Panc1 (cell line): ENCODE measurements around the gene SERPINE3. TPM values are rescaled to one million over a fixed set of nuclear protein-coding genes. Genes with fewer than 3 reads are reported as not detected.

Experiments used
- ATAC-seq: fragments of 200-7000 bp; cut with Tn5 transposase; 2 replicates; pipeline ENCODE4 v1.9.1; 2020; ENCODE audit warnings: mild to moderate bottlenecking, moderate library complexity
- BruUV-seq: library from RNA; stranded (reverse); fragments of 400-500 nt; replicated peaks from 2 replicates; lab custom pipeline; 2021; lab: Mats Ljungman, UMichigan
- CTCF ChIA-PET: fragments of 300-600 bp; sonication (Branson Sonifier 250); formaldehyde crosslinking; loops from one replicate; lab custom pipeline; 2022; ENCODE audit warnings: antibody characterized with exemption; lab: Charles Lee
- POLR2A ChIA-PET: fragments of 300-600 bp; sonication (Branson Sonifier 250); formaldehyde crosslinking; loops from one replicate; lab custom pipeline; 2022; ENCODE audit warnings: antibody characterized with exemption; lab: Charles Lee
- DNase-seq: peaks from one replicate; pipeline ENCODE4 v3.0.0-alpha.2; 2010; ENCODE audit warnings: low read depth, low spot score
- H3K27ac ChIP-seq: 2 replicates; pipeline ENCODE4 v1.5.1; 2011; ENCODE audit warnings: mild to moderate bottlenecking, low read length, inconsistent platforms
- H3K27me3 ChIP-seq: fragments of 200-500 bp; sonication (Bioruptor generic); 2 replicates; pipeline ENCODE4 v1.6.0; 2014; ENCODE audit warnings: low read length, inconsistent platforms; ENCODE audit not compliant: control insufficient read depth, insufficient read depth
- H3K36me3 ChIP-seq: fragments of 200-500 bp; sonication (Bioruptor generic); 2 replicates; pipeline ENCODE4 v1.5.1; 2014; ENCODE audit warnings: inconsistent platforms, mild to moderate bottlenecking, low read length, moderate library complexity; ENCODE audit not compliant: control insufficient read depth, insufficient read depth
- H3K4me1 ChIP-seq: 2 replicates; pipeline ENCODE4 v1.5.1; 2011; ENCODE audit warnings: inconsistent platforms, mild to moderate bottlenecking, low read length, moderate library complexity; ENCODE audit not compliant: control insufficient read depth, insufficient read depth
- H3K4me3 ChIP-seq, 2 experiments: 2 replicates each; pipeline ENCODE4 v1.5.1; 2011 to 2012; ENCODE audit warnings: low read depth in 2 of 2, low read length in 2 of 2, mild to moderate bottlenecking in 2 of 2, inconsistent platforms in 1 of 2, moderate library complexity in 1 of 2
- H3K9me3 ChIP-seq: fragments of 200-500 bp; sonication (Bioruptor generic); 2 replicates; pipeline ENCODE4 v1.5.1; 2014; ENCODE audit warnings: low read depth, mild to moderate bottlenecking, inconsistent platforms, low read length, moderate library complexity; ENCODE audit not compliant: control insufficient read depth, insufficient read depth
- CTCF ChIP-seq: fragments of 450-650 bp; IDR thresholded peaks from 2 replicates; pipeline ENCODE4 v1.5.1; 2017; ENCODE audit warnings: mild to moderate bottlenecking
- POLR2AphosphoS5 ChIP-seq: IDR thresholded peaks from 2 replicates; pipeline ENCODE4 v1.6.1; 2012; ENCODE audit warnings: mild to moderate bottlenecking, low read depth, low read length, moderate library complexity
- SIN3A ChIP-seq: IDR thresholded peaks from 2 replicates; pipeline ENCODE4 v1.6.1; 2012; ENCODE audit warnings: low read depth, mild to moderate bottlenecking, low read length, moderate library complexity, borderline replicate concordance; ENCODE audit not compliant: insufficient read depth
- TCF7L2 ChIP-seq: IDR thresholded peaks from 2 replicates; pipeline ENCODE4 v1.6.1; 2011; ENCODE audit warnings: mild to moderate bottlenecking, low read depth, low read length, inconsistent platforms
- in situ Hi-C: cut with HindIII; loops from 2 replicates; pipeline ENCODE4 v1.10.0; 2016; ENCODE audit warnings: low sequenced_read_pairs, low pct_unique_long_range_greater_than_20kb
- intact Hi-C: fragments of 100-400 bp; cut with micrococcal nuclease; formaldehyde crosslinking; loops from one replicate; pipeline ENCODE4 v1.10.0; 2022; ENCODE audit not compliant: unreplicated experiment
- total RNA-seq: library from RNA; stranded (reverse); gene quantifications from one replicate; pipeline ENCODE4 v1.2.1, GENCODE V29; 2021; ENCODE audit not compliant: unreplicated experiment
- TF ChIP-seq, protein P1 (sequence below), 2 experiments: IDR thresholded peaks; 2 replicates each; pipeline ENCODE4 v1.6.1; 2011 to 2012; ENCODE audit warnings: low read depth in 2 of 2, control low read depth in 1 of 2, low read length in 1 of 2, mild to moderate bottlenecking in 1 of 2, moderate library complexity in 1 of 2; ENCODE audit not compliant: insufficient read depth in 1 of 2

The SERPINE3 gene
- total RNA-seq, 1 experiment from 2014 or later: not detected

DNA sequence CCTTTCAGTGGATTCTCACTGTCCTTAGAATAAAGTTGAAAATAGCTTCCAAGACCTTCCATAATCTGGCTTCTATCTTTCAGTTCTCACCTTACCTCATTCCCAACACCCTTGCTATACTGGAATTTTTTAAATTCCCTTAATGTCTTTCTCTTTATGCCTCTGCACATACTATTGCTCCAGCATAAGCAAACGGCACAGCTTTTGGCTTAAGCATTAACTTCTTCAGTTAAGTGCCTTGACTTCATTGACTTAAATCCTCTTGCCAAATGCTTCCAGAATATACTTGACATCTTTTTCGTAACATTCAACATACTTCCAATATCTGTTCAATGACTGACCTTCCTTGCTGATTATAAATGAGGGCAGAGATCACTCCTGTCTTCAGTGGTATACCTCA is 34.0 kb downstream of the SERPINE3 start:
- H3K27me3 ChIP-seq: no peaks in the 10 kb centered on the region
- no peaks in the 10 kb centered on the region for H3K4me1 ChIP-seq
- no TSS peak for BruUV-seq
- in situ Hi-C loops: no loop called here
- no peak for DNase-seq
- intact Hi-C loops: no loop called here
- H3K27ac ChIP-seq: no peak overlapping the region
- CTCF ChIA-PET: no interaction called here
- H3K4me3 ChIP-seq: no peak overlapping the region
- no peaks in the 10 kb centered on the region for H3K9me3 ChIP-seq
- TF ChIP-seq TCF7L2 (no peak), POLR2AphosphoS5 (no peak), CTCF (no peak), SIN3A (no peak)
- TF ChIP-seq, protein P1, sequence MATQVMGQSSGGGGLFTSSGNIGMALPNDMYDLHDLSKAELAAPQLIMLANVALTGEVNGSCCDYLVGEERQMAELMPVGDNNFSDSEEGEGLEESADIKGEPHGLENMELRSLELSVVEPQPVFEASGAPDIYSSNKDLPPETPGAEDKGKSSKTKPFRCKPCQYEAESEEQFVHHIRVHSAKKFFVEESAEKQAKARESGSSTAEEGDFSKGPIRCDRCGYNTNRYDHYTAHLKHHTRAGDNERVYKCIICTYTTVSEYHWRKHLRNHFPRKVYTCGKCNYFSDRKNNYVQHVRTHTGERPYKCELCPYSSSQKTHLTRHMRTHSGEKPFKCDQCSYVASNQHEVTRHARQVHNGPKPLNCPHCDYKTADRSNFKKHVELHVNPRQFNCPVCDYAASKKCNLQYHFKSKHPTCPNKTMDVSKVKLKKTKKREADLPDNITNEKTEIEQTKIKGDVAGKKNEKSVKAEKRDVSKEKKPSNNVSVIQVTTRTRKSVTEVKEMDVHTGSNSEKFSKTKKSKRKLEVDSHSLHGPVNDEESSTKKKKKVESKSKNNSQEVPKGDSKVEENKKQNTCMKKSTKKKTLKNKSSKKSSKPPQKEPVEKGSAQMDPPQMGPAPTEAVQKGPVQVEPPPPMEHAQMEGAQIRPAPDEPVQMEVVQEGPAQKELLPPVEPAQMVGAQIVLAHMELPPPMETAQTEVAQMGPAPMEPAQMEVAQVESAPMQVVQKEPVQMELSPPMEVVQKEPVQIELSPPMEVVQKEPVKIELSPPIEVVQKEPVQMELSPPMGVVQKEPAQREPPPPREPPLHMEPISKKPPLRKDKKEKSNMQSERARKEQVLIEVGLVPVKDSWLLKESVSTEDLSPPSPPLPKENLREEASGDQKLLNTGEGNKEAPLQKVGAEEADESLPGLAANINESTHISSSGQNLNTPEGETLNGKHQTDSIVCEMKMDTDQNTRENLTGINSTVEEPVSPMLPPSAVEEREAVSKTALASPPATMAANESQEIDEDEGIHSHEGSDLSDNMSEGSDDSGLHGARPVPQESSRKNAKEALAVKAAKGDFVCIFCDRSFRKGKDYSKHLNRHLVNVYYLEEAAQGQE (IDR thresholded peaks at IDR 0.05; ENCODE audit: insufficient read depth in 1 of 2, low read depth in 2 of 2, low read length in 1 of 2): no peak
- POLR2A ChIA-PET: no interaction called here
- no peak for ATAC-seq
- peaks cover 38% of the 10 kb centered on the region for H3K36me3 ChIP-seq

DNA sequence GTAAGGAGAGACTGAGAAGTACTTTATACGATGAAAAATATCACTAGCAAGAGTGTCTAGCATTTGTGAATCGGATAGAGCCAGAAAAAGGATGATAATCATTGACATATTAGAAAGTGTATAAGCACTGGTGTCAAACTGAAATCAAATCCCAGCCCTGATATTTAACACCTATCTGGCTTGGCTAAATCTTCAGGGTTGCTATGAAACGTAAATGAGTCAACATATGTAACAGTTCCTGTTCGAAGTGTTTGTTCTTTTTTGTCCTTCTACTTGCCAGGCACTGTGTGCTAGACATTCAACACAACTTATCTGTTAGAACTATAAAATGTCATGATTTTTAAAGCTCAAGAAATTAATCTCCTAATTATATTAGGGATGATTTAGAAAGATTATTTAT is 40.8 kb downstream of the SERPINE3 start:
- Histone ChIP-seq H3K4me3 (no peak overlapping the region), H3K9me3 (no peaks in the 10 kb centered on the region), H3K27me3 (no peaks in the 10 kb centered on the region), H3K36me3 (peaks cover 36% of the 10 kb centered on the region), H3K4me1 (no peaks in the 10 kb centered on the region), H3K27ac (no peak overlapping the region)
- ATAC-seq (no peak), DNase-seq (no peak)
- intact Hi-C loops (no loop called here), in situ Hi-C loops (no loop called here)
- CTCF ChIA-PET: no interaction called here
- POLR2A ChIA-PET: no interaction called here
- TF ChIP-seq TCF7L2 (no peak), CTCF (no peak), POLR2AphosphoS5 (no peak), SIN3A (no peak)
- BruUV-seq: no TSS peak
